Measurements from ENCODE around the gene LMNB1.

Gene LMNB1

GRCh38 chr5:126884269-126884819 is 107.4 kb downstream of the LMNB1 start:
- no peak for DNase-seq (ENCODE audit: low read depth in 2 of 3, low spot score in 1 of 3)
